Left kidney (tissue), 2 donors: ENCODE results near the gene SLC1A5. TPM values are rescaled to one million over a fixed set of nuclear protein-coding genes. Genes with fewer than 3 reads are reported as not detected.
"Not testable (repeated sequence)": the region's sequence is repeated elsewhere in the genome, so short reads cannot be mapped to it uniquely, and the experiment has no call there.

ENCODE experiments used
- DNase-seq: peaks from one replicate; pipeline ENCODE4 v3.0.0-alpha.2; 2013
- polyA plus RNA-seq: library from polyadenylated mRNA; unstranded; fragments of 120-200 nt; gene quantifications from one replicate; pipeline ENCODE4 v1.2.1, GENCODE V29; 2013; ENCODE audit not compliant: insufficient read length

SLC1A5 gene
- polyA plus RNA-seq, 1 donor, result 34.3 TPM

DNA sequence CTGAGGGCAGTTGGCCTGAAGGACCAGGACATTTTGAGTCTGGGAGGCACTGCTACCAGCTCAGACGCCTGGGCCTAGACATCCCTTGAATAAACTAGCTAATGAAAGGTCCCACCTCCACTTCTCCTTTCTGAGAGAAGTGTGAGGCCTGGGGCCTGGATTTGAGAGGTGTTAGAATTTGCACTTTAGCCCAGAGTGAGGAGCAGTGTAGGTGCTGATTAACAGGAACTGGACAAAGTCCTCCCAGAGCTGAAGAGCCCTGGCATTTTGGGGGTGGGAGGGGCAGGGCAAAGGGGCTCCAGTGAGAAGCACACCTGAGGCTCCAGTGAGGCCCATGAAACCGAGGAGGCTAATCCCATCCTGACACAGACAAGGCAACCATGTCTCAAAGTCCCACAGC, 15.2 kb upstream of the SLC1A5 start:
- no peak for DNase-seq

DNA sequence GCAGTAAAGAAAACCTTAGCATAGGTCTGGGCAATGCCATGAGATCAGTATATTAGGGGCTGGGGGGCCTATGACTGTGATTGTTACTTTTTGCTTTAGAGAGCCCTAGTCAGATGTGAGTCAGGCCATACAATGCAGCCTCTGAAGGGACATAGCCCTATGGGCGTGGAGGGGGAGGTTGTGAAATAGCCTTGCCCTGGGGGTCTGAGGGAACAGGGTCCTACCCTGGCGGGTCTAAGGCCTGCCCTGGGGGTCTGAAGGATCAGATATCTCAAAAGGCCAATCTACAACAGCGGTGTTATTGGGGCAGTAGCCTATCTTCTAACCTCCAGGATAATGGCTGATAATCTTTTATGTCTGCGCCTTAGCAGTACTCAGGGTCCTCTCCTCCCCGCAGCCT, 13.8 kb upstream of the SLC1A5 start:
- no peak for DNase-seq

DNA sequence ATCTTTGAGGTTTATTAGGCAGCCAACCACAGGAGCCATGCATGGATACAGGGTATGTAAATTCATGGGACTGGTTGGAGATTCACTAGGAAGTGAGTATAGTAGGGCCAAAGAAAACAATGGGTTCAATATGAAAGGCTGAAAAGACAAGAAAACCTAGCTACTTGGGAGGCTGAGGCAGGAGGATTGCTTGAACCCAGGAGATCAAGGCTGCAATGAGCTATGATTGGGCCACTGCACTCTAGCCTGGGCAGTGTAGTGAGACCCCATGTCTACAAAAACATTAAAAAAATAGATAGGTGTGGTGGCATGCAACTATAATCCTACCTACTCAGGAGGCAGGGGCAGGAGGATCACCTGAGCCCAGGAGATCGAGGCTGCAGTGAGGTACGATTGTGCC, 10.3 kb upstream of the SLC1A5 start:
- DNase-seq, result no peak

DNA sequence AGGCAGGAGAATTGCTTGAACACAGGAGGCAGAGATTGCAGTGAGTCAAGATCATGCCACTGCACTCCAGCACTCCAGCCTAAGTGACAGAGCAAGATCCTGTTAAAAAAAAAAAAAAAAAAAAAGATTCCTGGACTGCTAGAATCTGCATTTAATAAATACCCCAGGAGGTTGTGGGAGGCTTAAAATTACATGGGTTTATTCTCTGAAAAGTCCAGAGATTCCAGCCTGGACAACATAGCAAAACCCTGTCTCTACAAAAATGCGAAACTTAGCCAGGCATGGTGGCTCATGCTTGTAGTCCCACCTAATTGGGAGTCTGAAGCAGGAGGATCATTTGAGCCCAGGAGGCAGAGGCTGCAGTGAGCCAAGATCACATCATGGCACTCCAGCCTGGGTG, 9.5 kb upstream of the SLC1A5 start:
- DNase-seq, result no peak

DNA sequence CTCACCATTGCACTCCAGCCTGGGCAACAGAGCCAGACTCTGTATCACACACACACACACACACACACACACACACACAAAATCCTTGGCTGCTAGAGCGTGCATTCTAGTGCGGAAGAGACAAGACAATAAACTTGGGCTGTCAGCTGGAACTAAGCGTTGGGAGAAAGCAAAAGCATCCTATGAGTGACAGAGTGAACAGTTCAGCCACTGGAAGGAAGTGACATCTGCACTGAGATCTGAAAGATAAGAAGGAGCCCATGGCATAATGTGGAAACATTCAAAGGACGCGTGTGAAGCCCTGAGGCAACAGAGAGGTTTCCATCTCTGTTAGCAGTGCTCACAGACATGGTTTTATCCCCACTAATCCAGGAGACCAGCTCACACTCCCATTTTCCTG, 3.5 kb upstream of the SLC1A5 start:
- DNase-seq, result peak; percentile 25

DNA sequence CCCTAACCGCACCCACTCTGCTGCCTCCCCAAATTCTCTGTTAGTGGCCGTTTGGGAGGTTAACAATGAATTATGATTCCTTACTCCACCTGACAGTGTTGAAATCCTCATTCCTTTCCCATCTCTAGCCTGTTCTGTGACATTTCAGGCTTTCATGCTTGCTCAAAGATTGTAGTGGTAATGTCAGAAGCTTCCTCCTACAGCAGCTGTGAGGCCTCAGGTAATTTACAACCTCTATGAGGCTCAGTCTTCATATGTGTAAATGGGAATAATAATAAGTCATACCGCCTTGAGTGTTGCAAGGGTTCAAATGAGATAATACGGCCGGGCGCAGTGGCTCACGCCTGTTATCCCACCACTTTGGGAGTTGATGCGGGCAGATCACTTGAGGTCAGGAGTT, 977 bp upstream of the SLC1A5 start:
- DNase-seq, result no peak

DNA sequence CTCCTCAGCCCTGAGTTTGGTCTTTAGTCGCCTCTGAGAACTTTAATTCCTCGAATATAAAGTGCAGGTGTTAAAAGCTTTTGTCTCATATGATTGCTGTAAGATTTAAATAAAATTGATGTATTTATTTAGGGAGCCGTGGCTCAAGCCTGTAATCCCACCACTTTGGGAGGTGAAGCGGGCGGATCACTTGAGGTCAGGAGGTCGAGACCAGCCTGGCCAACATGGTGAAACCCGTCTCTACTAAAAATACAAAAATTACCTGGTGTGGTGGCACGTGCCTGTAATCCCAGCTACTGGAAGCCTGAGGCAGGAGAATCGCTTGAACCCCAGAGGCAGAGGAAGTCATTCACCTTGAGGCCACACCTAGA, 559 bp upstream of the SLC1A5 start:
- no peak for DNase-seq

DNA sequence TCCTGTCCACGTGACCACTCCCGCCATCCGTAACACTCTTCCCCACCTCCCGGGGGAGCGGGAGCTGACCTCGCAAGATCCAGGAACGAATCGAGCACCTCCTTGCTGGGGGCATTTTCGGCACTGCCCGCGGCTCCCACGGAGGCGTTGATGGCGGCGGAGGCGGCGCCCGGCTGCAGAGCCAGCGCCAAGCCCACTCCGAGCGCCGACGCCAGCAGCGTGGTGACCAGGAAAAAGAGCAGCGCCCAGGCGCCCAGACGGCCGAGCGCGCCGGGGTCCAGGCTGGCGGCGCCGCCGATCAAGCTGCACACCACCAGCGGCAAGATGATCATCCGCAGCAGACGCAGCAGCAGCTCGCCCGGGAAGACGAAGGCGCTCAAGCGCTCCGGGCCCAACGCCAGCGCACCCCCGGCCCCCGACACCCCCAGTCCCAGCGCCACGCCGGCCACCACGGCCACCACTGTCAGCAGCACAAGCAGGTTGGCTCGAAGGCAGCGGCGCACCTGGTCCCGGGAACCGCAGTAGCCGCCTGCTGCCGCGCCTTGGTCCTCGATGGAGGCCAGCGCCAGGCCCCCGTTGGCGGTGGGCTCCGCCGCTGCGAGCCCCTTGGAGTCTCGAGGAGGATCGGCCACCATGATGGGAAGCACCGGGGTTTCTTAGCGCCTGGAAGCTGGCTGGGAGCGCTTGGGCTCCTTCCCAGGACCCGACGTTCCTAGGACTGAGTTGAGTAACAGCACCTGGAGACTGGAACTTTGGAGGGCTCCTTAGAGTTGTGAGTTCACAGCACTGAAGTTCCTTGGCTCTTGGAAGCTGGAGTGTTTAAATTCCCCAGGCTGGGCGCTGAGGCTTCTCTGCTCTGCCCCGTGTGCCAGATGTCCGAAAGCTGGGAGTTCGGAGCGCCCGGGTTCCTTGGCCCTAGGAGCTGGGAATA, 798 bp downstream of the SLC1A5 start:
- peak; percentile 21 for DNase-seq

DNA sequence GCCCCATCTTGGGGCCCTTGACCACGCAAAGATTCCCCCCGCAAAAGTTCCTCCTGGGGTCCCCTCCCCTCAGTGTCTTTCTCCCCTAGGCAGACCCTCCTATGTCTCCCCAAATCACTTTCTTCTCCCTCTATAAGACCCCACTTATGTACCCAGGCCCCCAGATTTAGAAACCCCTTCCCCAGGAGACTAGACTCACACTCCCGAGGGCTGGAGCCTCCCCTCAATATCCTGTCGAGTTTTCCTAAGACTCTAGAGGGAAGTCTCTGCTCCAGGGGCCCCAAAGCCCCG, 1.4 kb downstream of the SLC1A5 start:
- peak; percentile 46 for DNase-seq

DNA sequence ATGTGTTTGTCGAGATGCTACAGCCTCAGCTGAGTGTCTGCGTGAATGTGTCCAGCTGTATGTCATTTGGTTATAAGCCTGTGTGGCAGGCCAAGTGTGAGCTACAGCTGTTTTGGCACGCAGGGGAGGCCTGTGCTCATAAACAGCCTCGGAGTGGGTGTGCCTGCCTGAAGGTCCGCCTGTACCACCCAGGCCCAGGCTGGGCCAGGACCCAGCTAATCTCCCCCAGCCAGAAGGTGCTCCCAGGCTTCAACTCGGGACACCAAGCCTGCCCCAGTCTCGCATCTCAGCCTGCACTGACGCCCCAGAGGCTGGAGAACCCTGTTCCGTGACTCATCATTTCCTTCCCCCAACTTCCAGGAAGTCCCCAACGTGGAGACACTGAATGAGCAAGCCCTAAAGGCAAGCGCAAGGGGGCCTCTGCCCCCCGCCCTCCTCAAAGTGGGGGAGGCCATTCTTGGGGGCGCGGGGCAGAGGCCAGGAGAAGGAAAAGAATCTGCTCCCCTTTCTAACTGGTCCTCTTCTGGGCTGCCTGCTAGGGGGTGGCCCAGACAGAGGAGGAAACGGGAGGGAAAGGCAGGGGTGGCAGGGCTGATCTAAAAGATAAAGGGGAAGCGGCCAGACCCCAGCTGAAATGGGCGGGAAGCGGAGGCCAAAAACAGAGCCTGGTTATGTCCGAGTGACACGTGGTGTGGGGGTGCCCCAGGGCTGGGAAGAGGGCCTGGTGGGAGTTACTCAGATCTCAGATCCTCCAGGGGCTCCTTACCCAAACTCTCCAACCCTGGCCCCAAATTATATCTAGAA, 2.0 kb downstream of the SLC1A5 start:
- peak; percentile 53 for DNase-seq

DNA sequence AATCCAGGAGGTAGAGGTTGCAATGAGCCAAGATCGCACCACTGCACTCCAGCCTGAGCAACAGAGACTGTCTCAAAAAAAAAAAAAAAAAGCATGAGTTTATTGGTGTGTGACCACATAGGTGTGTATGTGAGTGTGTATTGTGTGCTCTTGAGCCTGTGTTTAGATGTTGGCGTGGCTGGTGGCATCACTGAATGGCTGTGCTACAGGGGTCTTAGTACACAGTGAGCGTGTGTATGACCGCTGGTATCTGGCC, 2.5 kb downstream of the SLC1A5 start:
- no peak for DNase-seq

DNA sequence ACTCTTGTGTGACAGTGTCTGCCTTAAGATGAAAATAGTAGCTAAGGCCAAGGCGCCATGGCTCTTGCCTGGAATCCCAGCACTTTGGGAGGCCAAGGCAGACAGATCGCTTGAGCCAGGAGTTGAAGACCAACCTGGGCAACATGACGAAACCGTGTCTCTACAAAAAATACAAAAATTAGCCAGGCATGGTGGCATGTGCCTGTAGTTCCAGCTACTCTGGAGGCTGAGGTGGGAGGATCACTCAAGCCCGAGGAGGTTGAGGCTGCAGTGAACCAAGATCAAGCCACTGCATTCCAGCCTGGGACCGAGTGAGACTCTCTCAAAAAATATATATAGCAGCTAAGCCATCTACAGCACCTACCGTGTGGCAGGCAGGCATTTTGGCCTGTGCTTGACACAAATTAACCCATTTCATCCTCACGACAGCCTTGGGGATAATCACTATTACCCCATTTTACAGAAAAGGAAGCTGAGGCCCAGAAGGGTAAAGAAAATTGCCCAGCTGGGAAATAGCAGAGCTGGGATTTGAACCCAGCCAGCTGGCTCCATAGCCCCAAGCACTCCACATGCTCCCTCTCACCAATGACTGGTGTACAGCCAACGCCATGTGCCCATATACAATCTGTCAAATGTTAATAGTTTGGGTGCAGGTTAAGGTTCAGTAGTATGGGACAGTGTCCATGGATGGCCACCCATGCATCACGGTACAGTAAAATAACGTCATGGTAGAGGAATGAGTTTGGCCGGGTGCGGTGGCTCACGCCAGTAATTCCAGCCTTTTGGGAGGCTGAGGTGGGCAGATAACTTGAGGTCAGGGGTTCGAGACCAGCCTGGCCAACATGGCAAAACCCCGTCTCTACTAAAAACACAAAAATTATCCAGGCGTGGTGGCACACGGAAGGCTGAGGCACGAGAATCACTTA, 3.1 kb downstream of the SLC1A5 start:
- no peak for DNase-seq

DNA sequence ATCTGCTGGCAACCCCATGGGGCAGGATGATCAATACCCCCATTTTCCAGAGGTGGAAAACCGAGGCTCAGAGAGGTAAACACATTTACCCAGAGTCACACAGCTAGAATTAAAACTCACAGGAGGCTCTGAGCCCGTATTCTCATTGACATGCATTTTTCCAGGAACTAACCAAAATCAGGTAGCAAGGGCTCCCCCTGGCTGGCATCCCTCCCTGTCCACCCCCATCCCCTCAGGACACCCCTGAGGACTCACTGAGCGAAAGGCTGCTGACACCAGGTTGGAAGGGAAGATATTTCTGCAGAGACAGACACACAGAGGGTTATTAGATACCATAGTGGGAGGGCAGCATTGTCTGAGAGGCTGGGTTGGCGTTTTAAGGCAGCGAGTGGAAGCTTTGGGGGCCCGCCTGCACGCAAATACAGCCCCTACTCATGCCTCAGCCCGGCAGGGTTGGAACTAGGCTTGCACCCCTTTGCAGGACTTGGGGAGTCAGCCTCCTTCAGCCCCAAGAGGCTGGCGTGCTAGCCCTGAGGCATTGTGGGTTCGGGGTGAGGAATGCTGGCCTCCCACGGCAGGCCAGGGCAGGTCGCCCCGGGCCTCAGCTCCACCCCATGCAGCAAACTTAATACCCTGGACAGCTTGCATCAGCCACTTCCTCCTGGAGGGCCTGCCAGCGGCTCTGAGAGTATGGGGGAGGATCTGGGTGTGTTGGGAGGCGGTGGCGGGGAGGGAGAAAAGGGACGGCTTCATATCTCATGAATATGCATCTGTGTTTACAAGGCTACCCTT, 3.9 kb downstream of the SLC1A5 start:
- DNase-seq, result peak; percentile 51

DNA sequence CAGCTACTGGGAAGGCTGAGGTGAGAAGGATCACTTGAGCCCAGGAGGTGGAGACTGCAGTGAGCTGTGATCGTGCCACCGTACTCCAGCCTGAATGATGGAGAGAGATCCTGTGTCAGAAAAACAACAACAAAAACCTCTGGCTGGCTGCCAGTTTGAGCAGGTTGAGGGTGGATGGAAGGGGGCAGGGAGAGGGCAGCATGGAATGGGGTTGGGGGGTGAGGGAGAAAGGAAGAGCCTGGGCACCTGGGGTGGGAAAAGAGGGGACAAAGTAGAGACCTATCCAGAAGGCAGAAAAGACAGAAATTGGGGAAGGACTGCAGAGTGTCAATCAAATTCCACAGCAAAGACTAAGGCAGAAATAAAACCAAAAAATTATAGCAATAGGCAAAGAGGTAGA, 4.7 kb downstream of the SLC1A5 start:
- DNase-seq, result peak; percentile 59

DNA sequence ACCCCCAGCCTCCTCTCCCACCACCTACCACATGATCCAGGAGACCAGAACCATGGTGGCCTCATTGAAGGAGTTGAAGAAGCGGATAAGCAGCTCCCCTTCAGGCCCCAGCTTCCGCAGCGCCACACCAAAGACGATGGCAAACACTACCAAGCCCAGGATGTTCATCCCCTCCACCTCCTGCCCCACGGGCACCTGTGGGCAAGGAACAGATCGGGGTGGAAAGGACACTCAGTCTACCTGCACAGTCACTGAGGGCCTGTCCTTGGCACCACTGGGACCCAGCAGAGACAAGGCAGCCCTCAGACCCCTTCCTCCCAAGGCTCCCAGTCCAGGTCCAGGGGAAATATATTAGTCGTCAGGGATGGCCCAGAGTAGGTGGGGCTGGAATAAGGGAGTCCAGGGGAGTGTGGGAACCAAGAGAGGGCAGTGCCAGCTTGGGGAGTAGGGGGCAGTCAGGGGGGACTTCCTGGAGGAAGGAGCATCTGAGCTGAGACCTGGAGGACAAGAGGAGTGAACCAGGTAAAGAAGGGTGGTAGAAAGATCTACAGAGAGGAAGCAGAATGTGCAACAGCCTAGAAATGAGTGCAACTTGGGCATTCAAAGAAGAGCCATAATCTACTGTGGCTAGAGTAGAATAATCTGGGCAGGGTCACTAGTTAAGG, 5.9 kb downstream of the SLC1A5 start:
- DNase-seq, result no peak

DNA sequence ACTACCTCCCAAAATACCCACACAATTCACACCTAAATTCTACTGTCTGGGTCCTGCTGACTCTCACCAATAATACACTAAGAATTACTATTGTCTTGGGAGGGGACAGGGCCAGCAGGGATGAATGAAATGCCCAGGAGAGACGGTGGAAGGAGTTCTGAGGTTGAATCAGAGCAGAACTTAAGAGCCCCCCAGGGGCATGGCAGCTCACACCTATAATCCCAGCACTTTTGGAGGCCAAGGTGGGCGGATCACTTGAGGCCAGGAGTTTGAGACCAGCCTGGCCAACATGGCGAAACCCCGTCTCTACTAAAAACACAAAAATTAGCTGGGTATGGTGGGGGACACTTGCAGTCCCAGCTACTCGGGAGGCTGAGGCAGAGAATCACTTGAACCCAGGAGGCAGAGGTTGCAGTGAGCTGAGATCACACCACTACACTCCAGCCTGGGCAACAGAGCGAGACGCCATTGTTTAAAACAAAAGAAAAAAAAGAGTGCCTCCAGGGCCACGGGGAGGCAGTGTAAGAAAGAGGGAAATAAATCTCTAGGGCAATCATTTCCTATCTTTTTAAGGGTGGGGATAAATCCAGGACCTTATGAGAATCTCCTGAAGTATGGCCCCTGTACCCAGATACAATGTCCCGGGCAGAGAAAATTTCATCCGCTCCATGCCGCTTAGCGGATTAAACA, 10.3 kb downstream of the SLC1A5 start:
- DNase-seq, result not testable (repeated sequence)

DNA sequence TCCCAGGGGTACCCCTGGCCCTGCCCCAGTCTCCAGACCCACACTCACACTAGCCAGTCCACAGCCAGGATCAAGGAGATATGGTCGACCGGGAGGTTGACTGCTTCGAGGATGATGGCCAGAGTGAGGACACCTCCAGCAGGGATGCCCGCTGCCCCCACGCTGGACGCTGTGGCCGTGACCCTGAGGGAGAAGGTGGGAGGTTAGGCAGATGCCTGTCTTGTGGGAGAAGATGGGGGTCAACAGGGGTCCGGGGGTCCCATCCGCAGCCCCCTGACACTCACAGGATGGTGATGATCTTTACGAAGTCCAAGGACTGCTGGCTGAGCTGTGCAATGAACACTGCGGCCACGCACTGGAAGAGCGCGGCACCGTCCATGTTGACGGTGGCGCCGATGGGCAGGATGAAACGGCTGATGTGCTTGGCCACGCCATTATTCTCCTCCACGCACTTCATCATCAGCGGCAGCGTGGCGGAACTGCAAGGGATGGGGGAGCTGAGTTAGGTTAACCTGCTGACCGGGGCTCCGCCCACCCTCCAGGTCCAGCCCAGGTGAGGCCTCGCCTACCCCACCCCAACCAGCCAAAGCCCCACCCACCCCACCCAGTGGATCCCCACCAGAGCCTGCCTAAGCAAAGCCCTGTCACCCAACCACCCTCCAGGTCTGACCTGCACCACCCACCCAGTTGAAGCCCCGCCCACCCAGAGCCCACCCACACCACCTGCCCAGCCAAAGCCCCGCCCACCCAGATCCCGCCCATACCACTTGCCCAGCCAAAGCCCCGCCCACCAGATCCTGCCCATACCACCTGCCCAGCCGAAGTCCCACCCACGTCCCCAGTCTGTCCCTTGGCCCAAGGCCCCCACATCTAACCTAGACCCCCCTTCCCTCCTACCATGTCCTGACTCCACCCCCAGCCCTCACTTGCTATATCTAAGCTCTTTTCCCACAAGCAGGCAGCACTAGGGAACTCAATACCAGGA, 11.2 kb downstream of the SLC1A5 start:
- no peak for DNase-seq

DNA sequence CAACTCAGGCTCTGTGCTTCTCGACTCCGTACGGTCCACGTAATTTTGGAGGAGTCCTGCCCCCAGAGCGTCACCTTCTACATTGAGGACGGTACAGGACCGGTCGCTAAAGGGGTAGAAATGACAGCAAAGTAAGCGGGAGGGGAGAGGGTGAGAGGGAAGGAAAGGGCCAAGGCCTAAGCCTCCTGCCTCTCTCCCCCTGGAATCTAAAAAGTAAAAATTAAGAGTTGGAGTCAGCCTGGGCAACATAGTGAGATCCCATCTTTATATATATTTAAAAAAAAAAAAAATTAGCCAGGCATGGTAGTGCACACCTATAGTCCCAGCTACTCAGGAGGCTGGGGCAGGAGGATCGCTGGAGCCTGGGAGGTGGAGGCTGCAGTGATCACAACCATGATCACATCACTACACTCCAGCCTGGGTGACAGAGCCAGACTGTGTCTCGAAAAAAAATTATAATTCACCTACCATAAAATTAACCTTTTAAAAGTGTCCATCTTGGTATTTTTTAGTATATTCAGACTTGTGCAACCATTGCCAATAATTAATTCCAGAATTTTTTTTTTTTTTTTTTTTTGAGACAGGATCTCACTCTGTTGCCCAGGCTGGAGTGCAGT, 12.6 kb downstream of the SLC1A5 start:
- no peak for DNase-seq

DNA sequence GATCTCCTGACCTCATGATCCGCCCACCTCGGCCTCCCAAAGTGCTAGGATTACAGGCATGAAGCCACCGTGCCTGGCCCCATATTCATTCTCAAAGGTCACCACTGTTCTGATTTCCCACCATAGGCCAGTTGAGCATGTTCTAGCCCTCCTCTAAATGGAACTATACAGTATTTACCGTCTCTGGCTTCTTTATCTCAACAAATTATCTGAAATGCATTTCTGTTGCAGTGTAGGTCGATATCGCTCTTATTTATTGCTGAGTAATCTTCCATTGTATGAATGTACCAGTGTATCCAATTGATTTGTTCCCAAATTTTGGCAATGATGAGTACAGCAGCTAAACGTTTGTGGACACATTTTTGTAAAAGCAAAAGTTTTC, 15.4 kb downstream of the SLC1A5 start:
- DNase-seq, result no peak
